GM20000 (cell line): ENCODE data around the gene TNIP2.
"Not testable (repeated sequence)": the region's sequence is repeated elsewhere in the genome, so short reads cannot be mapped to it uniquely, and the experiment has no call there.

ENCODE experiments used
- DNase-seq: peaks from one replicate; pipeline ENCODE4 v3.0.0; 2012; ENCODE audit warnings: low spot score
- TF ChIP-seq, protein P1 (sequence below): IDR thresholded peaks from 2 replicates; pipeline ENCODE4 v1.5.1; 2012; ENCODE audit warnings: mild to moderate bottlenecking, control low read depth; ENCODE audit errors: extremely low read depth, missing control alignments

TNIP2 gene

DNA sequence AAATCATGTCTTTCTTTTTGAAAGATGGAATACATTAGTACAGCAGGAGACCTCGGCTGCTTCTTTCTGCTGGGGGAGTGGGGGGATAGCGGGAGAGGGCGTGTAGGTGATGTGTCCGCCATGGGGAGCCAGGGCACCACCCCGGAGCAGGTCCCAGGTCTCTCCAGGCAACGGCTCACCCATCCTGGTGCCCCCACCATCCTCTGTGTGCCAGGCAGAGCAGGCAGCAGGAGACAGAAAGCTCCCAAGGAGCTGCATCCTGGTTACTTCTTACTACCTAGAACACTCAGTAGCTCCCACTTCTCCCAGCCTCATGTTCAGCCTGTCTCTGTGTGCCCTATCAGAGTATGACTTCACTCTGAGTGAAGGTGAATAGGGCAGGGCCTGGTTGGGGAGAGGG lies 23.6 kb downstream of the TNIP2 start:
- DNase-seq, result no peak

DNA sequence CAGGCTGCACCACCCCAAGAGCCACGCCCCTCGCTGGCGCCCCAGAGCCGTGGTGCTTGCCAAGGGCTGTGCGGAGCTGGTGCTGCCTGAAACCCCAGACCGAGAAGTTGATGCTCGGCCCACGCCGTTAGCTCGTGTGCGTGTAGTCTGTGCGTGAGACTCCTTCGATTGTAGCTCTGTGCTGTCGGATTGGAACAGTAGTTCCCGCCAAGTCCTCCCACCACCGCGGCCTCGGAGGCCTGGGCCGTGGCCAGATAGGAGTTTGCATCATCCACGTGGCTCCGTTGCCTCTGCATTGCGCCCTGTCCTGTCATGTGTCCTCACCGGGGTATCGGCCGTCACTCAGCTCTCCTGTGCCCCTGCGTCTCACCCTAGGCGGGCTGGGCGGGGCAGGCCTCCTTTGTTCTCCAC lies 24.2 kb downstream of the TNIP2 start:
- TF ChIP-seq, protein P1, sequence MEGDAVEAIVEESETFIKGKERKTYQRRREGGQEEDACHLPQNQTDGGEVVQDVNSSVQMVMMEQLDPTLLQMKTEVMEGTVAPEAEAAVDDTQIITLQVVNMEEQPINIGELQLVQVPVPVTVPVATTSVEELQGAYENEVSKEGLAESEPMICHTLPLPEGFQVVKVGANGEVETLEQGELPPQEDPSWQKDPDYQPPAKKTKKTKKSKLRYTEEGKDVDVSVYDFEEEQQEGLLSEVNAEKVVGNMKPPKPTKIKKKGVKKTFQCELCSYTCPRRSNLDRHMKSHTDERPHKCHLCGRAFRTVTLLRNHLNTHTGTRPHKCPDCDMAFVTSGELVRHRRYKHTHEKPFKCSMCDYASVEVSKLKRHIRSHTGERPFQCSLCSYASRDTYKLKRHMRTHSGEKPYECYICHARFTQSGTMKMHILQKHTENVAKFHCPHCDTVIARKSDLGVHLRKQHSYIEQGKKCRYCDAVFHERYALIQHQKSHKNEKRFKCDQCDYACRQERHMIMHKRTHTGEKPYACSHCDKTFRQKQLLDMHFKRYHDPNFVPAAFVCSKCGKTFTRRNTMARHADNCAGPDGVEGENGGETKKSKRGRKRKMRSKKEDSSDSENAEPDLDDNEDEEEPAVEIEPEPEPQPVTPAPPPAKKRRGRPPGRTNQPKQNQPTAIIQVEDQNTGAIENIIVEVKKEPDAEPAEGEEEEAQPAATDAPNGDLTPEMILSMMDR, result no peak
- no peak for DNase-seq

More for the DNA sequence above, 23.6 kb downstream of the TNIP2 start:
- TF ChIP-seq, protein P1, result no peak

DNA sequence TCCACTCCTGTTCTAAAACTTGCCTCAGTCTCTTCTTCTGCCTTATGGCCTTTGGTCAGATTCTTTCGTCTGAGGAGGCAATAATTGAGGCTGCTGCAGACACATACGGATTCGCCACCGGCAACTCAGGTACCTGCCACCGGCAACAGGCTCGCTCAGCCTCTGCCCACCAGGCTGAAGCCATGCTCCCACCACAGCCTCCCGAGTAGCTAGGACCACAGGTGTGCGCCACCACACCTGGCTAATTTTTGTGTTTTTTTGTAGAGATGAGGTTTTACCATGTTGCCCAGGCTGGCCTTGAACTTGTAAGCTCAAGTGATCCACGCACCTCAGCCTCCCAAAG lies 26.6 kb downstream of the TNIP2 start:
- no peak for DNase-seq
- TF ChIP-seq, protein P1, result no peak

DNA sequence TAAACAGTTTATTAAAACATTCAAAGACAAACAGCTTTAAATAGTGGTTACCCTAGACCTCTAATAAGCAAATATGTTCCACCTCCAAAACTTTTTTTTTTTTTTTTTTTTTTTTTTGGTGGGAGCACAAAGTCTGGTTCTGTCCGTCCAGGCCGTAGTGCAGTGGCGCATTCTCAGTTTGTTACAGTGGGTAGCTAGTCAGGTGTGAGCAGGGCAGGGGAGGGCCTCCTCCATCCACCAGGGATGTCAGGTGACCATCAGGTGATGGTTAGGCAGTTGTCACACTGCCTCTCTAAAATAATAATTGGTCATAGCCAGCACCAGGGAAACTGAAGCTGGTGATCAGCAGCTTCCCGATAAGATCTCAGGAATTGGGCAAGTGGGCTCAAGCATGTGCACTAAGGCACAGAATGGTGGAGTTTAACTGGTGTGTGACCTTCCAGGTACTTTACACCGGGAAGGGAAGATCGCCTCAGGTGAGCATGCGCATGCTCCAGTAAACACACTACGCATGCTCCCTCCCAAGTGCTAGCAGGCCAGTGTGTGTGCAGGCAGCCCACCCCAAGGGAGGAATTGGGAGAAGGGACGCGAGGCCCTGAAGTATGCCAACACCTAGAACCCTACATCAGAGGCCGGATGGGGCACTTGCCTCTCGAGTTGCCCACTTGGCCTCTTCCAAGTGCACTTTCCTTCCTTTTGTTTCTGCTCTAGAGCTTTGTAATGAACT lies 27.2 kb downstream of the TNIP2 start:
- no peak for DNase-seq
- TF ChIP-seq, protein P1, result no peak

DNA sequence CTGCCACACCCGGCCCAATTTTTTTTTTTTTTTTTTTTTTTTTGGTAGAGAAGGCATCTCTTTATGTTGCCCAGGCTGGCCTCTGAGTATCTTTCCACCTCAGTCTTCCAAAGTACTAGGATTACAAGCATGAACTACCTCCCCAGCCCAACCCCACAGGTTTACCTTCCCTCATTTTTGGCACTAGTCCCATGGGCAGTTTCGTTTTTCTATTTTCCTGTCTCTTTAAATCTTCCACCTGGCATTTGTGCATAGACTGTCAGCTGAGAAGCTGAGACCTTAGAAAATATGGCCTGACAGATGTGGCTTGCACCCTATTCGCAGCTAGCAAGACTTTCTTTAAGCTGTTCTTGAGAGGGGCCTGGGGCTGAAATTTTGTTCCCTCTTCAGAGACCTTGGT lies 27.9 kb downstream of the TNIP2 start:
- TF ChIP-seq, protein P1, result no peak
- no peak for DNase-seq

DNA sequence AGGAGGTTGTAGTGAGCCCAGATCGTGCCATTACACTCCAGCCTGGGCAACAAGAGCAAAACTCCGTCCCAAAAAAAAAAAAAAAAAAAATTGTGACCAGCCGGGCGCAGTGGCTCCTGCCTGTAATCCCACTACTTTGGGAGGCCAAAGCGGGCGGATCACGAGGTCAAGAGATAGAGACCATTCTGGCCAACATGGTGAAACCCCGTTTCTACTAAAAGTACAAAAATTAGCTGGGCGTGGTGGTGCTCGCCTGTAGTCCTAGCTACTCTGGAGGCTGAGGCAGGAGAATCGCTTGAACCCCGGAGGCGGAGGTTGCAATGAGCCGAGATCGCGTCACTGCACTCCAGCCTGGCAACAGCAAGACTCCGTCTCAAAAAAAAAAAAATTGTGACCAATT lies 29.3 kb downstream of the TNIP2 start:
- DNase-seq, result not testable (repeated sequence)

DNA sequence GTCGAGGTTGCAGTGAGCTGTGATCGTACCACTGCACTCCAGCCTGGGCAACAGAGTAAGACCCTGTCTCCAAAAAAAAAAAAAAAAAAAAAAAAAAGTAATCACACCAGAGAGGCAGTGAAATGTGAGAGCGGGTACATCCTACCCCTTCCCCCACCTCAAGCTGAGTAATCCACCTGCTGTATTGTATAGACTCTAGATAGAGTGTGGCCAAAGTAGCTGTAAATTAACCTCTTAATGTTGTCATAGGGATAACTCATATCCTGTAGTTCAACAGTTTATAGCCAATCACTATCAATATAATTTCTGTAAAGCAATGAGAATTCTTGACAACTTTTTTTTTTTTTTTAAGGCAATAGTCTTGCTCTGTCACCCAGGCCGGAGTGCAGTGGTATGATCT lies 30.8 kb downstream of the TNIP2 start:
- no peak for DNase-seq
- TF ChIP-seq, protein P1, result no peak

DNA sequence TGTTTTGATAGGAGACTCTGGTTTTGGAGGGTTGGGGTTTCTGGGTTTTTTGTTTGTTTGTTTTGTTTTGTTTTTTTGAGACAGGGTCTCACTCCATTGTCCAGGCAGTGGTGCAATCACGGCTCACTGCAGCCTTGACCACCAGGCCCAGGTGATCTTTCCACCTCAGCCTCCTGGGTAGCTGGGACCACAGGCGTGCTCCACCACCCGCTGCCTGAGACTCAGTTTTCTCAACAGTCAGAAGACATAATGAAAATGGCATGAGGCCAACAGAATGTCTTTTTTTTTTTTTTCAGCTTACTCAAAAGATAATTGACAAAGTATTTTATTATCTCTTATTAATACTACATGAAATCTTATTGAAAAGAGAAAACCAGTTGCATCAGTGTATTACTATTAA lies 32.4 kb downstream of the TNIP2 start:
- TF ChIP-seq, protein P1, result no peak
- no peak for DNase-seq
